ENCODE data around the gene PTPN1. TPM values are rescaled to one million over a fixed set of nuclear protein-coding genes. Genes with fewer than 3 reads are reported as not detected.

PTPN1 gene
- total RNA-seq, 1 experiment from 2014 or later = 30.8 TPM

DNA sequence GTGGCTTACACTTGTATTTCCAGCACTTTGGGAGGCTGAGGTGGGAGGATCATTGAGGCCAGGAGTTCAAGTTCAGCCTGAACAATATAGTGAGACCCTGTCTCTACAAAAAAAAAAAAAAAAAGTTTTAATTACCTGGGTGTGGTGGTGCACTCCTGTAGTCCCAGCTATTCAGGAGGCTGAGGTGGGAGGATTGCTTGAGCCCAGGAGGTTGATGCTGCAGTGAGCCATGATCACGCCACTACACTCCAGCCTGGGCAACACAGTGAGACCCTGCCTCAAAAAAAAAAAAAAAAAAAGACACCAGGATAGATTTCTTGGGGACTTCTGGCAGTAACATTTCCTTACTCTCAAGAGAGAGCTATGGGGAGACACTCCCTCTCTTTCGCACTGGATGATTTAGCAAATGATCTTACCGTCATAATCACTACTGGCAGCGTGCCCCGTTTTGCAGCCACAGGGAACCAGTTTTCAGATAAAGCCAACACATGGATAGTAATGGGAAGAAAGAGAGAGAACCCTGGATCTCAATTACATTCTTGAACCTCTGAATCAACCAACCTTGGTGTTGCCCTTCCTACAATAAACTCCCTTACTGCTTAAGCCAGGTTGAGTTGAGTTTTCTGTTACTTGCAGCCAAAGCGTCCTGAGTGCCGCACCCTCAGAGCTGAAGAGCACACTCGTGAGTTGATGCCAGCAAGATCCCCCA is 18.1 kb upstream of the PTPN1 start:
- H3K56ac ChIP-seq (ENCODE audit: insufficient read length, low read depth, low read length) = no peak overlapping the region
- H3K27me3 Mint-ChIP-seq (ENCODE audit: low read depth) = peaks cover 10% of the 10 kb centered on the region

More for the DNA sequence above, 18.1 kb upstream of the PTPN1 start:
- DNase-seq = no peak
- H3K4me3 Mint-ChIP-seq = no peak overlapping the region
- Histone ChIP-seq H2BK5ac (ENCODE audit: insufficient read length, low read length) (no peak overlapping the region), H3K9me3 (ENCODE audit: control insufficient read depth, low read depth, low read length) (no peaks in the 10 kb centered on the region), H3K4ac (ENCODE audit: low read depth, low read length) (no peak overlapping the region), H4K8ac (replicated peaks; ENCODE audit: insufficient read length, low read depth, low read length) (no peak overlapping the region), H3K23me2 (ENCODE audit: insufficient read length, low read depth, low read length, poor library complexity, severe bottlenecking) (no peaks in the 10 kb centered on the region), H3K23ac (ENCODE audit: insufficient read length, low read depth, low read length) (no peak overlapping the region), H2BK12ac (ENCODE audit: insufficient read length, low read depth, low read length) (no peak overlapping the region), H3K4me1 (ENCODE audit: insufficient read depth, low read length) (no peaks in the 10 kb centered on the region), H3K27ac (ENCODE audit: insufficient read length, low read depth, low read length) (no peak overlapping the region), H4K20me1 (ENCODE audit: control insufficient read depth, insufficient read depth, insufficient read length) (no peaks in the 10 kb centered on the region), H2AK5ac (ENCODE audit: insufficient read length, low read length) (no peak overlapping the region), H3K4me2 (ENCODE audit: insufficient read depth, insufficient read length, low read length) (no peak overlapping the region), H3K14ac (ENCODE audit: insufficient read depth, low read length) (no peak overlapping the region), H3T11ph (ENCODE audit: low read length) (no peak overlapping the region), H2AFZ (ENCODE audit: low read length) (no peak overlapping the region), H4K91ac (ENCODE audit: insufficient read length, low read depth, low read length) (no peak overlapping the region), H3K9ac (ENCODE audit: extremely low read depth, insufficient read length, low read length) (no peak overlapping the region), H3K79me1 (ENCODE audit: insufficient read depth, low read depth, low read length, poor library complexity, severe bottlenecking) (no peaks in the 10 kb centered on the region), H2BK120ac (ENCODE audit: low read depth, low read length, poor library complexity, severe bottlenecking) (no peak overlapping the region), H2BK20ac (ENCODE audit: low read depth, low read length, poor library complexity, severe bottlenecking) (no peak overlapping the region), H3K18ac (ENCODE audit: insufficient read length, low read depth, low read length) (no peak overlapping the region), H2BK15ac (ENCODE audit: low read depth, low read length) (no peak overlapping the region), H4K5ac (ENCODE audit: insufficient read length, low read depth, low read length) (no peak overlapping the region), H3K79me2 (ENCODE audit: insufficient read depth, low read length) (no peaks in the 10 kb centered on the region), H3K27me3 (ENCODE audit: insufficient read depth, low read length) (no peaks in the 10 kb centered on the region)
- TF ChIP-seq, protein P1, sequence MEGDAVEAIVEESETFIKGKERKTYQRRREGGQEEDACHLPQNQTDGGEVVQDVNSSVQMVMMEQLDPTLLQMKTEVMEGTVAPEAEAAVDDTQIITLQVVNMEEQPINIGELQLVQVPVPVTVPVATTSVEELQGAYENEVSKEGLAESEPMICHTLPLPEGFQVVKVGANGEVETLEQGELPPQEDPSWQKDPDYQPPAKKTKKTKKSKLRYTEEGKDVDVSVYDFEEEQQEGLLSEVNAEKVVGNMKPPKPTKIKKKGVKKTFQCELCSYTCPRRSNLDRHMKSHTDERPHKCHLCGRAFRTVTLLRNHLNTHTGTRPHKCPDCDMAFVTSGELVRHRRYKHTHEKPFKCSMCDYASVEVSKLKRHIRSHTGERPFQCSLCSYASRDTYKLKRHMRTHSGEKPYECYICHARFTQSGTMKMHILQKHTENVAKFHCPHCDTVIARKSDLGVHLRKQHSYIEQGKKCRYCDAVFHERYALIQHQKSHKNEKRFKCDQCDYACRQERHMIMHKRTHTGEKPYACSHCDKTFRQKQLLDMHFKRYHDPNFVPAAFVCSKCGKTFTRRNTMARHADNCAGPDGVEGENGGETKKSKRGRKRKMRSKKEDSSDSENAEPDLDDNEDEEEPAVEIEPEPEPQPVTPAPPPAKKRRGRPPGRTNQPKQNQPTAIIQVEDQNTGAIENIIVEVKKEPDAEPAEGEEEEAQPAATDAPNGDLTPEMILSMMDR (conservative IDR thresholded peaks at IDR 0.05) = no peak
- no peak overlapping the region; a peak in 1 of 7 replicates for H3K27ac Mint-ChIP-seq
- WGBS (ENCODE audit: extremely low coverage, insufficient read length, low lambda C conversion rate) = no CpG with 5 or more reads among the region's 8 CpGs
- H3K9me3 Mint-ChIP-seq = no peaks in the 10 kb centered on the region; a peak in 2 of 5 replicates
- H3K36me3 Mint-ChIP-seq (ENCODE audit: insufficient read depth in 1 of 3, low read depth in 3 of 3) = no peaks in the 10 kb centered on the region
- peaks cover 7 to 8% of the 10 kb centered on the region in 2 experiments for H3K4me1 Mint-ChIP-seq
